ENCODE data around the gene TSPAN16.

TSPAN16 gene

GRCh38 chr19:11359421-11359820 lies 63.5 kb downstream of the TSPAN16 start:
- Mint-ChIP-seq H3K9me3 (no peaks in the 10 kb centered on the region), H3K27me3 (peaks cover 6% of the 10 kb centered on the region), H3K4me1 (peaks cover 7% of the 10 kb centered on the region), H3K4me3 (no peak overlapping the region), H3K36me3 (ENCODE audit: low read depth) (no peaks in the 10 kb centered on the region), H3K27ac (no peak overlapping the region)
- DNase-seq (no peak), ATAC-seq (no peak)

- Mint-ChIP-seq H3K36me3 (ENCODE audit: low read depth) (no peaks in the 10 kb centered on the region), H3K4me1 (peaks cover under 1% of the 10 kb centered on the region), H3K27ac (no peak overlapping the region), H3K4me3 (no peak overlapping the region), H3K9me3 (no peaks in the 10 kb centered on the region), H3K27me3 (no peaks in the 10 kb centered on the region)
- DNase-seq (peak; percentile 36), ATAC-seq (no peak)
These were observed 65.2 kb downstream of the TSPAN16 start for GRCh38 chr19:11361037-11361770.

GRCh38 chr19:11361771-11362731 lies 66.1 kb downstream of the TSPAN16 start:
- Mint-ChIP-seq H3K27ac (no peak overlapping the region), H3K4me3 (no peak overlapping the region), H3K9me3 (no peaks in the 10 kb centered on the region), H3K27me3 (no peaks in the 10 kb centered on the region), H3K4me1 (no peaks in the 10 kb centered on the region), H3K36me3 (ENCODE audit: low read depth) (no peaks in the 10 kb centered on the region)
- DNase-seq (no peak), ATAC-seq (no peak)

- Mint-ChIP-seq H3K4me1 (no peaks in the 10 kb centered on the region), H3K36me3 (ENCODE audit: low read depth) (no peaks in the 10 kb centered on the region), H3K27me3 (no peaks in the 10 kb centered on the region), H3K27ac (no peak overlapping the region), H3K9me3 (no peaks in the 10 kb centered on the region), H3K4me3 (no peak overlapping the region)
- DNase-seq = no peak
- ATAC-seq = no peak
These were observed 67.9 kb downstream of the TSPAN16 start for GRCh38 chr19:11363881-11364280.

DNA sequence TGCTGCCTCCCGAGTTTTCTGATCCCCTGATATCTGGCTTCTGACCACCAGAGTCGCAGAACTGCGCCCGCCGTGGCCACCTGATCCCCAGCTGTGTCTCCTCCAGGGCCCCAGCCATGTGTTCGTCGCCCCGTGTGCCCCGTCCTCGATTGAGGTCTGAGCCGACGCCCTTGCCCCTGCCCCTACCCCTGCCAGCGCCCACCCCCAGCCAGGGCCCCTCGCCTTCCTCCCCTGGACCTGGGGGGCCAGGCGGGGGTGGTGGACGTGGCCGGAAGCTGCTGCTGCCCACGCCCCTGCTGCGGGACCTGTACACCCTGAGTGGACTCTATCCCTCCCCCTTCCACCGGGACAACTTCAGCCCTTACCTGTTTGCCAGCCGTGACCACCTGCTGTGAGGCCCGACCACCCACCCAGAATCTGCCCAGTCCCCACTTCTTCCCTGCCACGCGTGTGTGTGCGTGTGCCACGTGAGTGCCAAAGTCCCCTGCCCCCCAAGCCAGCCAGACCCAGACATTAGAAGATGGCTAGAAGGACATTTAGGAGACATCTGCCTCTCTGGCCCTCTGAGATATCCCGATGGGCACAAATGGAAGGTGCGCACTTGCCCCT lies 68.4 kb downstream of the TSPAN16 start:
- DNase-seq (no peak), ATAC-seq (no peak)
- Mint-ChIP-seq H3K4me3 (no peak overlapping the region), H3K36me3 (ENCODE audit: low read depth) (peaks cover 2% of the 10 kb centered on the region), H3K27ac (no peak overlapping the region), H3K4me1 (no peaks in the 10 kb centered on the region), H3K27me3 (no peaks in the 10 kb centered on the region), H3K9me3 (no peaks in the 10 kb centered on the region)

DNA sequence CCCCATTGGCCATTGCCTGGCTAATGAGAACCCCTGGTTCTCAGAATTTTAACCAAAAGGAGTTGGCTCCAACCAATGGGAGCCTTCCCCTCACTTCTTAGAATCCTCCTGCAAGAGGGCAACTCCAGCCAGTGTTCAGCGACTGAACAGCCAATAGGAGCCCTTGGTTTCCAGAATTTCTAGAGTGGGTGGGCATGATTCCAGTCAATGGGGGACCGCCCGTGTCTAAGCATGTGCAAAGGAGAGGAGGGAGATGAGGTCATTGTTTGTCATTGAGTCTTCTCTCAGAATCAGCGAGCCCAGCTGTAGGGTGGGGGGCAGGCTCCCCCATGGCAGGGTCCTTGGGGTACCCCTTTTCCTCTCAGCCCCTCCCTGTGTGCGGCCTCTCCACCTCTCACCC lies 69.0 kb downstream of the TSPAN16 start:
- H3K4me1 Mint-ChIP-seq = no peaks in the 10 kb centered on the region
- DNase-seq (no peak), ATAC-seq (no peak)
- H3K36me3 Mint-ChIP-seq (ENCODE audit: low read depth) = peaks cover 2% of the 10 kb centered on the region
- H3K27me3 Mint-ChIP-seq = no peaks in the 10 kb centered on the region
- no peaks in the 10 kb centered on the region for H3K9me3 Mint-ChIP-seq
- H3K27ac Mint-ChIP-seq = no peak overlapping the region
- no peak overlapping the region for H3K4me3 Mint-ChIP-seq

All from activated naive CD8-positive, alpha-beta T cell treated with anti-CD3 and anti-CD28 coated beads, Interleukin-2, amount 50 U/mL, for 24 hours (primary cell).